Measurements from ENCODE around the gene GSC2. TPM values are rescaled to one million over a fixed set of nuclear protein-coding genes. Genes with fewer than 3 reads are reported as not detected.

GSC2 gene
- total RNA-seq, 2 donors from 2014 or later, result not detected

- intact Hi-C loops (cut with DNase I), result no loop called here
- DNase-seq (ENCODE audit: low spot score), result peak; percentile 49
Observed at GRCh38 chr22:19109198-19110063, 40.7 kb downstream of the GSC2 start.

GRCh38 chr22:19108807-19109197 lies 41.3 kb downstream of the GSC2 start:
- intact Hi-C loops (cut with DNase I), result no loop called here
- DNase-seq (ENCODE audit: low spot score), result no peak

- intact Hi-C loops (cut with DNase I), result no loop called here
- DNase-seq (ENCODE audit: low spot score), result no peak
Observed at GRCh38 chr22:19107730-19108074, 42.4 kb downstream of the GSC2 start.

GRCh38 chr22:19106886-19107729 lies 43.0 kb downstream of the GSC2 start:
- intact Hi-C loops (cut with DNase I), result no loop called here
- peak; percentile 34 for DNase-seq (ENCODE audit: low spot score)

GRCh38 chr22:19105867-19106802 lies 44.0 kb downstream of the GSC2 start:
- DNase-seq (ENCODE audit: low spot score), result peak; percentile 76
- intact Hi-C loops (cut with DNase I), result no loop called here

- intact Hi-C loops (cut with DNase I), result no loop called here
- DNase-seq (ENCODE audit: low spot score), result no peak
Observed at GRCh38 chr22:19105456-19105855, 44.6 kb downstream of the GSC2 start.

GRCh38 chr22:19103880-19104821 lies 45.9 kb downstream of the GSC2 start:
- no peak for DNase-seq (ENCODE audit: low spot score)
- intact Hi-C loops (cut with DNase I), result no loop called here

GRCh38 chr22:19098157-19098556 lies 51.9 kb downstream of the GSC2 start:
- DNase-seq (ENCODE audit: low spot score), result peak; percentile 7
- intact Hi-C loops (cut with DNase I), result no loop called here

- no peak for DNase-seq (ENCODE audit: low spot score)
- intact Hi-C loops (cut with DNase I), result no loop called here
Observed at GRCh38 chr22:19097518-19097917, 52.6 kb downstream of the GSC2 start.

Other genes with a start within 250 kb of the GSC2 start
- 1 to 10 TPM; 1.0 to 3.5 TPM for gene DGCR6, start 244.0 kb downstream of the GSC2 start, total RNA-seq
- 1 to 10 TPM in 1 of 2 donors, under 1 TPM in 1; 0.33 to 3.4 TPM for gene PRODH, start 214.0 kb downstream of the GSC2 start, total RNA-seq
- gene DGCR2, start 27.9 kb downstream of the GSC2 start, total RNA-seq, result 10 to 100 TPM; 28.3 to 35.2 TPM
- gene TSSK2, start 19.0 kb downstream of the GSC2 start, total RNA-seq, result not detected
- gene ESS2, start 5.6 kb downstream of the GSC2 start, total RNA-seq, result 10 to 100 TPM; 10.2 to 11.5 TPM
- 10 to 100 TPM; 46.2 to 47.8 TPM for gene SLC25A1, start 28.4 kb upstream of the GSC2 start, total RNA-seq
- gene CLTCL1, start 141.4 kb upstream of the GSC2 start, total RNA-seq, result 1 to 10 TPM; 6.6 to 9.0 TPM